HCT116 (cell line): ENCODE data around the gene BTBD9.

ENCODE experiments used
- EZH2 ChIP-seq: fragments of 200-600 bp; sonication (generic); IDR thresholded peaks from 2 replicates; pipeline ENCODE4 v1.6.1; 2017; ENCODE audit warnings: antibody characterized with exemption, mixed run types
- TF ChIP-seq, protein P1 (sequence below), 3 experiments: fragments of 200-600 bp in 1 of 3; sonication (generic) in 1 of 3; IDR thresholded peaks in 2 of 3; conservative IDR thresholded peaks in 1 of 3; 2 replicates each; pipeline ENCODE4 v1.5.1; 2012 to 2017; ENCODE audit warnings: low read depth in 2 of 3, low read length in 2 of 3, antibody characterized with exemption in 1 of 3, borderline replicate concordance in 1 of 3, control low read depth in 1 of 3, mild to moderate bottlenecking in 1 of 3, mixed read lengths in 1 of 3, mixed run types in 1 of 3, moderate library complexity in 1 of 3; ENCODE audit not compliant: insufficient read depth in 1 of 3

DNA sequence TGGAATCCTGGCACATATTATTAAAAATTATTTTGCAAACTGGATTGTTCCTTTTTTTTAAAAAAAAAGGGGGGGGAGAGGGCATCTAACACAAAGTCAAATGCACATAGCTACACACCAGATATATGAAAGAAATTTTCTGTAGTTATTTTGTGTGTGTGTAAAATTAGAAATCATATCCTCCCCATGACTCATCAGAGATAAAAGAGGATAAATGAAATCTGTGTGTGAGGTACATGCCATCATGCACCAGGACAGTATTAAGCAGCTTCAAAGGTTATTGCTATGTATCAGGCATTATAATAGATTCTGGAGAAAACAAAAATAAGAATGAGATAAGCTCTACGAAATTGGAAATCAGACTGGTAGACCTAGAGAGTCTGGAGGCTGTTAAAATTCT, 5.2 kb downstream of the BTBD9 start:
- TF ChIP-seq, protein P1, sequence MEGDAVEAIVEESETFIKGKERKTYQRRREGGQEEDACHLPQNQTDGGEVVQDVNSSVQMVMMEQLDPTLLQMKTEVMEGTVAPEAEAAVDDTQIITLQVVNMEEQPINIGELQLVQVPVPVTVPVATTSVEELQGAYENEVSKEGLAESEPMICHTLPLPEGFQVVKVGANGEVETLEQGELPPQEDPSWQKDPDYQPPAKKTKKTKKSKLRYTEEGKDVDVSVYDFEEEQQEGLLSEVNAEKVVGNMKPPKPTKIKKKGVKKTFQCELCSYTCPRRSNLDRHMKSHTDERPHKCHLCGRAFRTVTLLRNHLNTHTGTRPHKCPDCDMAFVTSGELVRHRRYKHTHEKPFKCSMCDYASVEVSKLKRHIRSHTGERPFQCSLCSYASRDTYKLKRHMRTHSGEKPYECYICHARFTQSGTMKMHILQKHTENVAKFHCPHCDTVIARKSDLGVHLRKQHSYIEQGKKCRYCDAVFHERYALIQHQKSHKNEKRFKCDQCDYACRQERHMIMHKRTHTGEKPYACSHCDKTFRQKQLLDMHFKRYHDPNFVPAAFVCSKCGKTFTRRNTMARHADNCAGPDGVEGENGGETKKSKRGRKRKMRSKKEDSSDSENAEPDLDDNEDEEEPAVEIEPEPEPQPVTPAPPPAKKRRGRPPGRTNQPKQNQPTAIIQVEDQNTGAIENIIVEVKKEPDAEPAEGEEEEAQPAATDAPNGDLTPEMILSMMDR (IDR thresholded peaks at IDR 0.05 in 2 of 3, conservative IDR thresholded peaks at IDR 0.05 in 1 of 3; ENCODE audit: borderline replicate concordance in 1 of 3, insufficient read depth in 1 of 3, low read depth in 2 of 3, low read length in 2 of 3), result no peak
- TF ChIP-seq EZH2, result no peak
